Measurements from ENCODE around the gene ATG16L1. TPM values are rescaled to one million over a fixed set of nuclear protein-coding genes. Genes with fewer than 3 reads are reported as not detected.

The ATG16L1 gene
- total and polyA plus RNA-seq, 2 donors (not counting 3 experiments of a cell fraction or from before 2014, with no cell fraction given) = 18.1 to 29.8 TPM

DNA sequence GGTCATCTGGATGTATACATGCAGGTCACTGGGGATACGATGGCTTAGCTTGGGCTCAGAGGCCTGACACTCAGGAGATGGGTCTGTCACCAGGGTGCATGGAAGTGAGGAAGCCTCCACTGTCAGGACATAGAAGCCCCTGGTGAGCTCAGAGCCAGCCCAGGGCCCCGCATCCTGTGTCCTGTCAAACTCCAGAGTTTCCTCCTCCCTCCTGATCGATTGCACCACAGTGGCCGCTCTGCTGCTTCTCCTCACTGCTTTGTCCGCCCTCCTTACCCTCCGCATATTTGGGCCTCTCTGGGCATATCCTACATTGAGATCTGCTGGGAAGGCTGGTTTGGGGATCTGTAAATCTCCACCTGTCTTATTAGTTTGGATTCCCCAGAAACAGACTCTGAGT lies 37.5 kb upstream of the ATG16L1 start:
- H3K27ac ChIP-seq (ENCODE audit: insufficient read depth, low read depth, low read length) = no peak overlapping the region
- H3K9ac ChIP-seq (replicated peaks; ENCODE audit: extremely low read depth, insufficient read depth, low read length) = no peak overlapping the region
- no peaks in the 10 kb centered on the region for H3K9me1 ChIP-seq (replicated peaks; ENCODE audit: control insufficient read depth, extremely low read depth, insufficient read depth, low read length)
- intact Hi-C loops (cut with micrococcal nuclease) = no loop called here
- no peaks in the 10 kb centered on the region for H3K79me2 ChIP-seq (ENCODE audit: control insufficient read depth, insufficient read depth, low read length)
- TF ChIP-seq MAX (IDR thresholded peaks at IDR 0.05; ENCODE audit: insufficient read depth, insufficient read length) (no peak), JUN (IDR thresholded peaks at IDR 0.05; ENCODE audit: borderline replicate concordance, insufficient read depth, insufficient read length, low read depth) (no peak), MYC (IDR thresholded peaks at IDR 0.05; ENCODE audit: low read depth, low read length) (no peak), POLR2A (IDR thresholded peaks at IDR 0.05; ENCODE audit: low read depth, low read length) (no peak), POLR2AphosphoS5 (IDR thresholded peaks at IDR 0.05; ENCODE audit: insufficient read depth, low read depth, low read length) (no peak), FOS (IDR thresholded peaks at IDR 0.05; ENCODE audit: borderline replicate concordance, insufficient read depth, low read length) (no peak), EZH2 (IDR thresholded peaks at IDR 0.05; ENCODE audit: borderline replicate concordance, low read depth, low read length, severe bottlenecking) (no peak), GATA2 (IDR thresholded peaks at IDR 0.05; ENCODE audit: insufficient read depth, insufficient read length, low read depth, low read length) (no peak)
- TF ChIP-seq, protein P1, sequence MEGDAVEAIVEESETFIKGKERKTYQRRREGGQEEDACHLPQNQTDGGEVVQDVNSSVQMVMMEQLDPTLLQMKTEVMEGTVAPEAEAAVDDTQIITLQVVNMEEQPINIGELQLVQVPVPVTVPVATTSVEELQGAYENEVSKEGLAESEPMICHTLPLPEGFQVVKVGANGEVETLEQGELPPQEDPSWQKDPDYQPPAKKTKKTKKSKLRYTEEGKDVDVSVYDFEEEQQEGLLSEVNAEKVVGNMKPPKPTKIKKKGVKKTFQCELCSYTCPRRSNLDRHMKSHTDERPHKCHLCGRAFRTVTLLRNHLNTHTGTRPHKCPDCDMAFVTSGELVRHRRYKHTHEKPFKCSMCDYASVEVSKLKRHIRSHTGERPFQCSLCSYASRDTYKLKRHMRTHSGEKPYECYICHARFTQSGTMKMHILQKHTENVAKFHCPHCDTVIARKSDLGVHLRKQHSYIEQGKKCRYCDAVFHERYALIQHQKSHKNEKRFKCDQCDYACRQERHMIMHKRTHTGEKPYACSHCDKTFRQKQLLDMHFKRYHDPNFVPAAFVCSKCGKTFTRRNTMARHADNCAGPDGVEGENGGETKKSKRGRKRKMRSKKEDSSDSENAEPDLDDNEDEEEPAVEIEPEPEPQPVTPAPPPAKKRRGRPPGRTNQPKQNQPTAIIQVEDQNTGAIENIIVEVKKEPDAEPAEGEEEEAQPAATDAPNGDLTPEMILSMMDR (IDR thresholded peaks at IDR 0.05; ENCODE audit: extremely low read depth in 1 of 2, insufficient read depth in 1 of 2, low read depth in 1 of 2, low read length in 2 of 2) = no peak
- FAIRE-seq (no peak), DNase-seq (ENCODE audit: low read depth, low spot score) (no peak)
- H3K4me2 ChIP-seq (ENCODE audit: insufficient read depth, low read length) = no peak overlapping the region
- dilution Hi-C loops (cut with MboI; ENCODE audit: extremely low pct_ligation_motif_present, low sequenced_read_pairs) = no loop called here
- no TSS peak for BruUV-seq (replicated peaks)
- H3K36me3 ChIP-seq (ENCODE audit: control insufficient read depth in 2 of 2, extremely low read depth in 1 of 2, insufficient read depth in 2 of 2, low read length in 2 of 2) = no peaks in the 10 kb centered on the region
- H3K4me3 ChIP-seq (replicated peaks in 1 of 3; ENCODE audit: insufficient read depth in 1 of 3, low read depth in 1 of 3, low read length in 3 of 3) = no peak overlapping the region
- H2AFZ ChIP-seq (ENCODE audit: low read depth, low read length) = no peak overlapping the region
- no peaks in the 10 kb centered on the region for H3K27me3 ChIP-seq (ENCODE audit: control insufficient read depth in 2 of 2, insufficient read depth in 2 of 2, low read length in 2 of 2)
- H3K4me1 ChIP-seq (ENCODE audit: control insufficient read depth, extremely low read depth, insufficient read depth, low read length) = peaks cover 26% of the 10 kb centered on the region
- CTCF ChIA-PET = no interaction called here
- no peaks in the 10 kb centered on the region for H4K20me1 ChIP-seq (replicated peaks; ENCODE audit: control insufficient read depth, extremely low read depth, insufficient read depth, low read length)
- H3K9me3 ChIP-seq (replicated peaks; ENCODE audit: control insufficient read depth, insufficient read depth, low read length) = no peaks in the 10 kb centered on the region
- POLR2A ChIA-PET = no interaction called here
